GM21737 (cell line): Measurements from ENCODE around the gene TMEM163.

Experiments used
- ATAC-seq: cut with Tn5 transposase; IDR thresholded peaks from one replicate; pipeline ENCODE4 v1.9.1; 2021; ENCODE audit warnings: mild to moderate bottlenecking, moderate library complexity; ENCODE audit not compliant: unreplicated experiment

TMEM163 gene

DNA sequence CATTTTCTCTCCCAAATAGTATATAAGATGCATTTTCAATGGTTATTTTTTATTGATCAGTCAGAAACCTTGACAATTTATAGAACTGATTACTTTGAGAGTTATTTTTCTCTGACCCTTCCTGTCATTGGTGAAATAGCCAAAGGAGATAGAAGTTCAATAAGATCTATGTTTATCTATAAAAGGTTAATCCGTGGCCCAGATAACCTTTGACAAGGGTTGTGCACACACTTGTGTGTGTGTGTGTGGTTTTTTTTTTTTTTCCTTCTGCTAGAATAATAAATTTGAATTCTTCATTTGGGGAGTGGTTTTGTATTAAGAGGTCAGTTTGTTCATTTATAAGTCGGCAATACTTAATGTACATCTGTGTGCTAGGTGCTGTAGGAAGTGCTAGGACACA is 304.9 kb downstream of the TMEM163 start:
- ATAC-seq: no peak

DNA sequence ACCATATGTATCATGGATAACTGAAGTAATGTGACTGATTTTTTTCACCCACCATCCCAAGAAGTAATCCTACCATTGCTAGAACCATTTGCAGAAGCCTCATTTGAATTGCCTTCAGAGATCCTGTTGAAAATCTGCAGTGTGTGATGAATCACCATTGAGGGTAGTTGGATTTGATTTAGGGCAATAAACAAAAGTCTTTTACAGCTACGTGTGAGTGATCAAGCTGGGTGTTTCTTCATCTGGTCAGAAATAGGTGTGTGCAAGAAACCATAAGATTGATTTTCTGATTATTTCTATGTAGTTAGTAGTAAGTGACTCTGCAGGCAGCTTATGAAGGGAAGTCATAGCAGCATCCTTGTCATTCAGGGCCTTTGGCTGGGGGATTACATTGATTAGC is 305.4 kb downstream of the TMEM163 start:
- no peak for ATAC-seq

DNA sequence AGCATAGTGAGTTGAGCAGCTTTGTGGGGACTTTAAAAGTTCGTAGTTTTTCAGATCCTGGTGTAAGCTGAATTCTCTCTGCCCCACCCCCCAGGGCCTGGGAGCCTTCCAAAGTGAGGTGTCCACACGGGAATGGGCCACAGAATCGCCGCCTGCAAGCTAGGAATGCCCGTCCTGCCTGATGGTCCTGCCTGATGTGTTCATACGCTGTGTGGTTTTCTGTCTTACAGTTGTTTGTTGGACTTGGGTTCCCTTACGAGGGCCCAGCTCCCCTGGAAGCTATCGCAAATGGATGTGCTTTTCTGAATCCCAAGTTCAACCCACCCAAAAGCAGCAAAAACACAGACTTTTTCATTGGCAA is 306.2 kb downstream of the TMEM163 start:
- no peak for ATAC-seq

DNA sequence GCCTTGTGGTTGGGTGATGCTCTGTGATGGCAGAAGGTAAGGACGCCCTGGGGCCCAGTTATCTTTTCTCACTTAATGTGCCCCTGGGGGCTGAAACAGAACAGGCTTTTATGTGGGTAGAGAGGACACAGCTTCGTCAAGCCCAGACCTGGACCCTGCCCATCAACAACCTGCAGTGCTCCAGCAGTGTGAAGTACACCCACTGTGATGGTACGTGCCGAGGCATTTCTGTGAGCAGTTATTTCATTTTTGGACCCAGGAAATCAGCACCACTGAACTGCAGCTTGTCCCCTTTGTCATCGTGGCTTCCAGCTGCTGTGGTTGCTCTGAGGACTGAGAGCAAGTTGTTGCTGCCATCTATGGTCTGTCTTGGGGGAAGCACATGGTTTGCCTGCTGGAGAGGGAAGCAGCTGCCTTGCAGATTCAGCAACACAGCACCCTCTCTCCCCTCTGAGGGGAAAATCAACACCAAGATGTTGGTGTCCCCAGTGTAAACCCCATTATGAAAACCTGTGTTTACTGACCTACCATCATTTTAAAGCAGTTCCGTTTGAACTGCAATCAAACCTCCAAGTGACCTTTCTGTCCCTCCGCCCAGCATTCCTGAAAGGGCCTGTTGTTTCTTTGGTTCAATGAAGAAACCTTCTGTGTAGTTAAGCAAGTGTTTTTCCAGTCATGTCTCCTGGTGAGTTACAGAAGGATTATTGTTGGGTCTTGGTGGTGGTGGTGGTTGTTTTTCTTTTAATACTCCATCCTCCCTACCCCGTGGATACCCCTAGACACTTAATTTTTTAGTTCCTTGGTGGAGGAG is 306.8 kb downstream of the TMEM163 start:
- peak; percentile 95 for ATAC-seq

DNA sequence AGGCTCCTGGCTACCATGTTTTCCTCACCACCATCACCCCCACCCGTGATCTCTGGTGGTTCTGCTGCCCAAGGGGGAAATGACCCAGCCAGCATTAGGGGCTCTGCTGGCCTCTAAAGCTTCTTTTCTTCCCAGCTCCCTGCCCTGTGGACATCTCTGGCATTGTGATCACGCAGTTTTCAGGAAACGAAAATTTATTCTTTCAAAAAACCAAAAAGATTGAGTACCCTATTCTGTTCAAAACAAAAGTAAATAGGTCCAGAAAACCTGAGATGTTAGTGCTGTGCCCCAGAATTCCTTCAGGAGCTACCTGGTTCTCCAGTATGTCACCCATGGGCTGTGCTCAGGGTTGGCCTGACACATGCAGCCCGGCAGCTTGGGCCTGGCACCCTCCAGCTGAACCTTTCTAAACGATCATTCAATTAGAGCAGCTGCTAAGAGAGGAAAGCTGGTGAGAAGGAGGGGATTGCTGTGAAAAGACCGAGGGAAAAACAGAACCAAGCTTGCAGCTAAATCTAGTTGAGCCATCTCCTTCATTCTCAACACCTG is 307.4 kb downstream of the TMEM163 start:
- no peak for ATAC-seq

DNA sequence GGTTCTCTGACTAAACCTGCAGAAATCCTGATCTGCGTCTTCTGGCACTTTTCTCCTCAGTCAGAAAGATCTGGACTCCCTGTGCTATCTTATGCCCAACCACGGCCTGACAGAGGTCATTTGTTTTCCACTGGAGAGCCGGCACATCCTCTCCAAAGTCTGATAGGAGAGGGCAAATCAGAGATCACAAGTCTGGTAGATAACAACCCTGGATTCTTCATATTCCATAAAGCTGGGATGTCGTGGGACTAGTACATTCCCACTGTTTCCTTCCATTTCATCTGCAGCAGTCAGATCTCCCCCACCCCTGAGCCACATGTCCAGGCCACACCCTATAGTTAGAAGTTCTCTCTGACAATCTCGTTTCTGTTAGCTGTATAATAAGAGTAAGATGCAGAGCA is 308.0 kb downstream of the TMEM163 start:
- ATAC-seq: no peak

DNA sequence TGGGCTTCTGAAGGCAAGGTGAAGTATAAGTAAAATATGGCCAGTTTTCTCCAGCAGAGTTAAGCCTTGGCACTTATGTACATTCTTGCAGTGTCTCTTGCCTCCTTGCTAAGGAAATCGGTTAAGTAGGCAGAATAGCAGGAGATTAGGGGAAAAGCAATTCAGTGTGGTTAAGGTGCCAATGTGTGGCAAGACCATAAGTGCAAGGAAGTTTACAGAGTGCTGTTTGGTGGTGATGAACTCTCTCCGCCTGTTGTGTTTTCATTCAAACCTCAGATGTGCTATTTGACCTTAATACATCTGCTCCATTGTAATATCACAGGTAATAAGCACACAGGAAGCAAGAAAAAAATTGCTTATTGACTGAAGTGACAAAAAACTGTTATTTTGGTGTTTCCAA is 308.8 kb downstream of the TMEM163 start:
- no peak for ATAC-seq

DNA sequence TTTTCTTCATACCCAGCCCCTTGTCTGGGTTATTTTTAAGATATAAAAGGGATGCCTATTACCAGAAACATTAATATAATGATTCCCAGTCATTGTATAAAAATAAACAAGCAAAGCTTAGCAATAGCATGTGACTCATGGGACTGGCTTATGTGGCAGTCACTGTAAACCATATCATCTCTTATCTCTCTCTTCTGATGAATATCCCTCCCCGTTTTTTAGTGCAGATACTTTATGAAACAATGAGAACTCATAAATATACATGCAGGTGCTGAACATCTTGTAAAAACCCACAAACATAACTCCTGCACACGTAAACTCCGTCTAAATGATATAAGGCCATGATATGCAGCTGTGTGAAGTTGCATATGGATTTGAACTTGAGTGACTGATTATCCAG is 310.0 kb downstream of the TMEM163 start:
- ATAC-seq: no peak

DNA sequence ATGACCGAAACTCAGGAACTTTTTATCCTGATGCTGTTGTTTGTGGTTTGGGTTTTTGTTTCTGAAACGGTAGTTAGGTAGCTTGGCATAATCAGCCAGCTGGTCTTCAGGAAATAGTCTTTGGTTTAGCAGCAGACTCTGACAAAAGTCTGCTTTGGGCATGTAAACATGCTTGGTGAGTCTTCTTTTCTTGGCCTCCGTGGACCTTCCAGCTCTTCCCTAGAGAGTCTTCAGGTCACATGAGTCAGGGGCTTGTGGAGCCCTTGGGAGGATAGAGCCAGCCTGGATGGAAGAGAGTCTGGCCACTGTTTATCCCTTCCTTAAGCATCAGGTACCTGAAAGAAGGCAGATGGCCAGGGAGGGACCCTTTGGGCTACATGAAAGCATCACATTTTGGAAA is 310.4 kb downstream of the TMEM163 start:
- no peak for ATAC-seq

DNA sequence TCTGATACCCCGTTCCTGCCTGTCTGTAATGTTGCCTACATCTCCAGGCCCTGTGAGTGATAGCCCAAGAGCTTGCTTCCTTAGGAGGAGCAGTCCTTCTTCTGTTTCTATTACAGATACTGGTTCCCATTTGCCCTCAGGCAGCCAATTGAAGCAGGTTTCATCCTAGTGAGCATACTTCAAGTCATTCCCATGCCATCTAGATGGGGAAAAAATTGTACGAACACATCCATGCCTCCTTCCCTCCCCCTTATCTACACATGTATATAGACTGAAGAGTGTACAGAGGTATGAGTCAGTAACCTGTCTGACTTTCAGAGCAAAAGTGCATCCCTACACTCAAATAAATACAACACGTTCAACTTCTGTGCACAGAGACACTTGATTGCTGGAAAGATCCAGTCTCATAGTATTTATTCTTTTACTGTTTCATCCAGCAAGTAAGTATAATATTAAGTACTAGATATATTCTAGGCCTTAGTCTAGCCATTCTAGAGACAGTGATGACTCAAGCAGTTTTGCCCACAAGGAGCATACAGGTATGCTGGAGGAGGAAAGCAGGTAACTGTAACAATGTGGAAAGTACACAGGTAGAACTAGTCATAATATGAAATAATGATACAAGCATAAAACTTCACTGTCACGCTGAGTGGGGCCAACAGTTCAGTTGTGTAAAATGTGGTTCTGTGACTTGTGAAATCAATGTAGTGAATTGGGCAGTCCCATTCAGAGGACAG is 311.5 kb downstream of the TMEM163 start:
- ATAC-seq: no peak

DNA sequence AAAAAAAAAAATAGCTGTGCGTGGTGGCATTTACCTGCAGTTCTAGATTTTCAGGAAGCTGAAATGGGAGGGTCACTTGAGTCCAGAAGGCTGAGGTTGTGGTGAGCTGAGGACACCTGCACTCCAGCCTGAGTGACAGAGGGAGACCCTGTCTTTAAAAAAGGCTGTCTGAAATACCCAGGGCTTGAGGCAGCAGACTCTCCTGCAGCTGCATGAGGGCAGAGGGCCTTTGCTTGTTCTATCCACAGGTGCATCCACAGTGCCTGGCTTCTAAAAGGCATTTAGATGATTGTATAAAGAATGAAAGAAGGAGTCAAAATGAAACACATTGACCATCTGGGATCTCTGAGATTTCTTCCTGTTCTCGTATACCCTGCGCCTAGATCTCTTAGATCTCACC is 312.1 kb downstream of the TMEM163 start:
- no peak for ATAC-seq

DNA sequence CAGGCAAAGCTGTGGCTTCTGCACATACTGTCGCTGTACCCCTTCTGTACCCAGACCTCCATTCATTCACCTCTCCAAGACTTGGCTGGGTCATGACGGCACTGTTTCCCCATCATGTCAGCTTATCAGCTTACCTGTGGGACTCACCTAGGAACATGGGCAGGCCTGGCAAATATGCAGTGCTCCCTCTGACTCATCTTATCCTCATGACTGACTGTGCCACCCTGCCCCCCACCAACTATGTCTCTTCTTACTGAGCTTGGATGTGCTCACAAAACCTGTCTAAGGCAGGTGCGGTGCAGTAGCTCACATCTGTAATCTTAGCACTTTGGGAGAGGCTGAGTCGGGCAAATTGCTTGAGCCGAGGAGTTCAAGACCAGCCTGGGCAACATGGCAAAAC is 312.5 kb downstream of the TMEM163 start:
- ATAC-seq: no peak
